B cell (primary cell): Measurements from ENCODE around the gene ALPK3.

ENCODE experiments used
- EZH2 ChIP-seq: IDR thresholded peaks from 2 replicates; pipeline ENCODE4 v1.6.1; 2012; ENCODE audit warnings: borderline replicate concordance, low read depth, mild to moderate bottlenecking, moderate library complexity, low read length; ENCODE audit not compliant: insufficient read depth, poor library complexity, severe bottlenecking
- TF ChIP-seq, protein P1 (sequence below): fragments of 200-600 bp; IDR thresholded peaks from one replicate; pipeline ENCODE4 v1.8.0; 2022; ENCODE audit warnings: antibody characterized with exemption, mild to moderate bottlenecking

DNA sequence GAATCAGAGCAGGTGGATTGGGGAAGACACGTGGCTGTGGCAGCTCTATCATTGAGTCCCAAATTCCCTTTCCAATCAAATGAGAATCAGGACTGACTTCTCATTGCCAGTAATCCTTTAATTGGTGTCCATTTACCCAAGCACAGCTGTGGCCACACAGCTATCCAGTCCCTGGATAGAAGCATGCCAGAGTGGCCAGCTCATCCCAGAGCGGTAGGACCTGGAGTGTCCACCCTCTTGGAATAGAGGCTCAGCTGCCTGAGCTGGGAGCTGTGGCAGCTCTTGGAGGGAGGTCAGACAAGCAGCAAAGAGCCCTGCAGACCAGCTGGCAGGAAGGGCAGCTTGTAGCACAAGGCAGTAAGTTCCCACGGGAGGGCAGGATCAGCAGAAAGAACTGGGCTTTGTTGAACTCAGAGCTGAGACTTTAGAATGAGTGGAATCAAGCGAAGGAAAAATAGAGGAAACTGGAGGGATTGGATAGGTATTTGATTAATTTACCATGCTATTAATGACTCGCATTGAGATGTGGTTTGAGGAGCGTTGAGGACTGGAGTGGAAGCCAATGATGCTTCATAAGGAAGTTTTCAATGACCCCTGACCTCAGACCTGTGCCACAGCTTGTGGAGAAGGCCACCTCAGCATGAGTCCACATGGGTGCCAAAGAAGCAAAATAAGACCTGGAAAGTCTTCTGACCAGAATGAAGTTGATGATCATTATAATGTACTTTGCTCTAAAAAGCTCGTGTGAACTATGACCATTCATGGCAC lies 6.9 kb upstream of the ALPK3 start:
- TF ChIP-seq, protein P1, sequence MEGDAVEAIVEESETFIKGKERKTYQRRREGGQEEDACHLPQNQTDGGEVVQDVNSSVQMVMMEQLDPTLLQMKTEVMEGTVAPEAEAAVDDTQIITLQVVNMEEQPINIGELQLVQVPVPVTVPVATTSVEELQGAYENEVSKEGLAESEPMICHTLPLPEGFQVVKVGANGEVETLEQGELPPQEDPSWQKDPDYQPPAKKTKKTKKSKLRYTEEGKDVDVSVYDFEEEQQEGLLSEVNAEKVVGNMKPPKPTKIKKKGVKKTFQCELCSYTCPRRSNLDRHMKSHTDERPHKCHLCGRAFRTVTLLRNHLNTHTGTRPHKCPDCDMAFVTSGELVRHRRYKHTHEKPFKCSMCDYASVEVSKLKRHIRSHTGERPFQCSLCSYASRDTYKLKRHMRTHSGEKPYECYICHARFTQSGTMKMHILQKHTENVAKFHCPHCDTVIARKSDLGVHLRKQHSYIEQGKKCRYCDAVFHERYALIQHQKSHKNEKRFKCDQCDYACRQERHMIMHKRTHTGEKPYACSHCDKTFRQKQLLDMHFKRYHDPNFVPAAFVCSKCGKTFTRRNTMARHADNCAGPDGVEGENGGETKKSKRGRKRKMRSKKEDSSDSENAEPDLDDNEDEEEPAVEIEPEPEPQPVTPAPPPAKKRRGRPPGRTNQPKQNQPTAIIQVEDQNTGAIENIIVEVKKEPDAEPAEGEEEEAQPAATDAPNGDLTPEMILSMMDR: no peak
- no peak for TF ChIP-seq EZH2
